Measurements from ENCODE around the gene SLC12A8. TPM values are rescaled to one million over a fixed set of nuclear protein-coding genes. Genes with fewer than 3 reads are reported as not detected.

Gene SLC12A8
- total and polyA plus RNA-seq, 9 of the 15 experiments (the other 6 are each of a cell fraction or from before 2014, with no cell fraction given) = 0.04 to 0.33 (median 0.09) TPM; not detected in 4

DNA sequence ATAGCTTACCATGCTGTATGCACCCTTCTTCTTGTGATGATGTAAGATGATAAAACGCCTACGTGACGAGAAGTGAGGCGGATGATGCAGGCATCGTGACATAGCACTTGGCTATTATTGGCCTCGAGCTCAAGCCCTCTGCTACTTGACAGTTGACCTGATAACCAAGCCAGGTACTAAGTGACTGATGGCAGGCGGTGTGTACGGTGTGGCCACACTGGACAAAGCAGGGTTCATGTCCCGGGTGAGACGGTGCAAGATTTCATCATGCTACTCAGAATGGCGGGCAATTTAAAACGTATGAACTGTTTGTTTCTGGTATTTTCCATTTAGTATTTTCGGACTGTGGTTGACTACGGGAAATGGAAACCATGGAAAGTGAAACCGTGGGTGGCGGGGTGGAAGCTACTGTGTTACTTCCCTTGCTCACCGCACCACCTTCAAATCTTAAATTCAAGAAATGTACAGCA, 57.7 kb downstream of the SLC12A8 start (continued):
- TF ChIP-seq ETS2 (tag; IDR thresholded peaks at IDR 0.05; ENCODE audit: borderline replicate concordance, poor library complexity, severe bottlenecking) = no peak
- TF ChIP-seq ZNF583 (CRISPR knock-in tag; IDR thresholded peaks at IDR 0.05) = no peak
- no peak for TF ChIP-seq RBM15 (IDR thresholded peaks at IDR 0.05; ENCODE audit: insufficient read depth, low read length)
- TF ChIP-seq KHSRP (IDR thresholded peaks at IDR 0.05) = 0 out of 2 replicates have a peak, but pooled peaks have one; percentile 32
- no peak for TF ChIP-seq ZNF444 (CRISPR knock-in tag; IDR thresholded peaks at IDR 0.05)
- TF ChIP-seq RFX1 (IDR thresholded peaks at IDR 0.05) = no peak
- no peak for TF ChIP-seq POLR3A (IDR thresholded peaks at IDR 0.05; ENCODE audit: borderline replicate concordance, extremely low read depth, insufficient read depth, insufficient read length)
- TF ChIP-seq ZNF12 (CRISPR knock-in tag; IDR thresholded peaks at IDR 0.05) = no peak
- TF ChIP-seq, protein P1, sequence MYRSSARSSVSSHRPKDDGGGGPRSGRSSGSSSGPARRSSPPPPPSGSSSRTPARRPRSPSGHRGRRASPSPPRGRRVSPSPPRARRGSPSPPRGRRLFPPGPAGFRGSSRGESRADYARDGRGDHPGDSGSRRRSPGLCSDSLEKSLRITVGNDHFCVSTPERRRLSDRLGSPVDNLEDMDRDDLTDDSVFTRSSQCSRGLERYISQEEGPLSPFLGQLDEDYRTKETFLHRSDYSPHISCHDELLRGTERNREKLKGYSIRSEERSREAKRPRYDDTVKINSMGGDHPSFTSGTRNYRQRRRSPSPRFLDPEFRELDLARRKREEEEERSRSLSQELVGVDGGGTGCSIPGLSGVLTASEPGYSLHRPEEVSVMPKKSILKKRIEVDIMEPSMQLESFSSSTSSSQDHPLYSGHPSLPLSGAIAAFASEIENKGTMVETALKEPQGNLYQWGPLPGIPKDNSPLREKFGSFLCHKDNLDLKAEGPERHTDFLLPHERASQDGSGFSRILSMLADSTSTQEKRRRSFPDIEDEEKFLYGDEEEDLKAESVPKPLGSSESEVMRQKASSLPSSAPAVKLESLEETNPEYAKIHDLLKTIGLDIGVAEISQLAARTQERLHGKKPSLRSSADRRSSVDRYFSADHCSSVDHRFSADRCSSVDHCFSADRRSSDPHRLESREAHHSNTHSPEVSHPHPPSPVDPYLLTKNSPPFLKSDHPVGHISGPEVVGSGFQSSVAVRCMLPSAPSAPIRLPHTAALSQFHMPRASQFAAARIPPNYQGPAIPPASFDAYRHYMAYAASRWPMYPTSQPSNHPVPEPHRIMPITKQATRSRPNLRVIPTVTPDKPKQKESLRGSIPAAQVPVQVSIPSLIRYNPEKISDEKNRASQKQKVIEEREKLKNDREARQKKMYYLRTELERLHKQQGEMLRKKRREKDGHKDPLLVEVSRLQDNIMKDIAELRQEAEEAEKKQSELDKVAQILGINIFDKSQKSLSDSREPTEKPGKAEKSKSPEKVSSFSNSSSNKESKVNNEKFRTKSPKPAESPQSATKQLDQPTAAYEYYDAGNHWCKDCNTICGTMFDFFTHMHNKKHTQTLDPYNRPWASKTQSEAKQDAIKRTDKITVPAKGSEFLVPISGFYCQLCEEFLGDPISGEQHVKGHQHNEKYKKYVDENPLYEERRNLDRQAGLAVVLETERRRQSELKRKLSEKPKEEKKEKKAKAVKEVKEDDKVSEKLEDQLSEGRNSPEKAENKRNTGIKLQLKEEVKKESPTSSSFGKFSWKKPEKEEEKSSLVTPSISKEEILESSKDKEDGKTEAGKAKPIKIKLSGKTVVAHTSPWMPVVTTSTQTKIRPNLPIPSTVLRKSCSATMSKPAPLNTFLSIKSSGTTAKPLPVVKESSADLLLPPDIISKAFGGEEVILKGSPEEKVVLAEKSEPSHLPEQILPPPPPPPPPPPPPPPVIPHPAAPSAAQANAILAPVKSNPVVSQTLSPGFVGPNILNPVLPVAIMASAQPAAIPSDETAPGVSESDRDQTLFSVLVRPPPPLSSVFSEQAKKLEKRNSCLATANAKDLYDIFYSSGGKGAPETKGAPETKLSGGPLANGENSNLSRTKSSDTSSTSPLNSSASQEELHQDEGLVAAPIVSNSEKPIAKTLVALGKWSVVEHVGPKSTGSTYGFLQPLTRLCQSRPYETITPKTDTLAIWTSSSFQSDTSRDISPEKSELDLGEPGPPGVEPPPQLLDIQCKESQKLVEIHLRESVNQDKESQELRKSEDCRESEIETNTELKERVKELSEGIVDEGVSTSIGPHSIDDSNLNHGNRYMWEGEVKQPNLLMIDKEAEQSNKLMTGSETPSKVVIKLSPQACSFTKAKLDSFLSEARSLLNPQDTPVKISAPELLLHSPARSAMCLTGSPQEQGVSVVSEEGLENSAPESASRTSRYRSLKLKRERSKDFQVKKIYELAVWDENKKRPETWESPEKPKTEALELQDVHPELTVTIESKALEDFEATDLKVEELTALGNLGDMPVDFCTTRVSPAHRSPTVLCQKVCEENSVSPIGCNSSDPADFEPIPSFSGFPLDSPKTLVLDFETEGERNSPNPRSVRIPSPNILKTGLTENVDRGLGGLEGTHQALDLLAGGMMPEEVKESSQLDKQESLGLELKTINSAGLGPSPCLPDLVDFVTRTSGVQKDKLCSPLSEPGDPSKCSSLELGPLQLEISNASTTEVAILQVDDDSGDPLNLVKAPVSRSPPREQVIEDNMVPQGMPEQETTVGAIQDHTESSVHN (IDR thresholded peaks at IDR 0.05; ENCODE audit: borderline replicate concordance in 1 of 2, low read depth in 1 of 2) = peak in 1 of 2 experiments; percentile 42; a peak in 2 of 4 replicates
- no peak for TF ChIP-seq KAT7 (CRISPR knock-in tag; IDR thresholded peaks at IDR 0.05; ENCODE audit: borderline replicate concordance)
- no peak for TF ChIP-seq RBM25 (IDR thresholded peaks at IDR 0.05; ENCODE audit: low read depth, low read length, severe bottlenecking)
- TF ChIP-seq MTA1 (IDR thresholded peaks at IDR 0.05; ENCODE audit: borderline replicate concordance) = 0 out of 2 replicates have a peak, but pooled peaks have one; percentile 21
- TF ChIP-seq, protein P2, sequence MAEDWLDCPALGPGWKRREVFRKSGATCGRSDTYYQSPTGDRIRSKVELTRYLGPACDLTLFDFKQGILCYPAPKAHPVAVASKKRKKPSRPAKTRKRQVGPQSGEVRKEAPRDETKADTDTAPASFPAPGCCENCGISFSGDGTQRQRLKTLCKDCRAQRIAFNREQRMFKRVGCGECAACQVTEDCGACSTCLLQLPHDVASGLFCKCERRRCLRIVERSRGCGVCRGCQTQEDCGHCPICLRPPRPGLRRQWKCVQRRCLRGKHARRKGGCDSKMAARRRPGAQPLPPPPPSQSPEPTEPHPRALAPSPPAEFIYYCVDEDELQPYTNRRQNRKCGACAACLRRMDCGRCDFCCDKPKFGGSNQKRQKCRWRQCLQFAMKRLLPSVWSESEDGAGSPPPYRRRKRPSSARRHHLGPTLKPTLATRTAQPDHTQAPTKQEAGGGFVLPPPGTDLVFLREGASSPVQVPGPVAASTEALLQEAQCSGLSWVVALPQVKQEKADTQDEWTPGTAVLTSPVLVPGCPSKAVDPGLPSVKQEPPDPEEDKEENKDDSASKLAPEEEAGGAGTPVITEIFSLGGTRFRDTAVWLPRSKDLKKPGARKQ (CRISPR knock-in tag; IDR thresholded peaks at IDR 0.05) = no peak
- TF ChIP-seq ZNF316 (IDR thresholded peaks at IDR 0.05) = peak; percentile 72
- no peak for TF ChIP-seq IRF2 (CRISPR knock-in tag; IDR thresholded peaks at IDR 0.05)
- no peak for TF ChIP-seq RBM17 (IDR thresholded peaks at IDR 0.05; ENCODE audit: borderline replicate concordance, low read depth, low read length)
- TF ChIP-seq, protein P3, sequence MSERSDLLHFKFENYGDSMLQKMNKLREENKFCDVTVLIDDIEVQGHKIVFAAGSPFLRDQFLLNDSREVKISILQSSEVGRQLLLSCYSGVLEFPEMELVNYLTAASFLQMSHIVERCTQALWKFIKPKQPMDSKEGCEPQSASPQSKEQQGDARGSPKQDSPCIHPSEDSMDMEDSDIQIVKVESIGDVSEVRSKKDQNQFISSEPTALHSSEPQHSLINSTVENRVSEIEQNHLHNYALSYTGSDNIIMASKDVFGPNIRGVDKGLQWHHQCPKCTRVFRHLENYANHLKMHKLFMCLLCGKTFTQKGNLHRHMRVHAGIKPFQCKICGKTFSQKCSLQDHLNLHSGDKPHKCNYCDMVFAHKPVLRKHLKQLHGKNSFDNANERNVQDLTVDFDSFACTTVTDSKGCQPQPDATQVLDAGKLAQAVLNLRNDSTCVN (CRISPR knock-in tag; IDR thresholded peaks at IDR 0.05) = no peak
